Activated T-cell treated with anti-CD3 and anti-CD28 coated beads for 4 hours (primary cell): ENCODE data around the gene CABP1.

Source experiments
- DNase-seq: peaks from one replicate; pipeline ENCODE4 v3.0.0-alpha.2; 2020

The CABP1 gene

GRCh38 chr12:120631097-120631496 is 9.3 kb upstream of the CABP1 start:
- no peak for DNase-seq

GRCh38 chr12:120640861-120641833 is 721 bp downstream of the CABP1 start:
- DNase-seq = peak; percentile 17

- no peak for DNase-seq
These were observed 1.7 kb downstream of the CABP1 start for GRCh38 chr12:120642121-120642520.

- DNase-seq = no peak
These were observed 2.4 kb downstream of the CABP1 start for GRCh38 chr12:120642826-120643225.

- DNase-seq = no peak
These were observed 3.1 kb downstream of the CABP1 start for GRCh38 chr12:120643574-120643973.

GRCh38 chr12:120646044-120646443 is 5.6 kb downstream of the CABP1 start:
- DNase-seq = no peak

- no peak for DNase-seq
These were observed 6.9 kb downstream of the CABP1 start for GRCh38 chr12:120647375-120647755.

DNA sequence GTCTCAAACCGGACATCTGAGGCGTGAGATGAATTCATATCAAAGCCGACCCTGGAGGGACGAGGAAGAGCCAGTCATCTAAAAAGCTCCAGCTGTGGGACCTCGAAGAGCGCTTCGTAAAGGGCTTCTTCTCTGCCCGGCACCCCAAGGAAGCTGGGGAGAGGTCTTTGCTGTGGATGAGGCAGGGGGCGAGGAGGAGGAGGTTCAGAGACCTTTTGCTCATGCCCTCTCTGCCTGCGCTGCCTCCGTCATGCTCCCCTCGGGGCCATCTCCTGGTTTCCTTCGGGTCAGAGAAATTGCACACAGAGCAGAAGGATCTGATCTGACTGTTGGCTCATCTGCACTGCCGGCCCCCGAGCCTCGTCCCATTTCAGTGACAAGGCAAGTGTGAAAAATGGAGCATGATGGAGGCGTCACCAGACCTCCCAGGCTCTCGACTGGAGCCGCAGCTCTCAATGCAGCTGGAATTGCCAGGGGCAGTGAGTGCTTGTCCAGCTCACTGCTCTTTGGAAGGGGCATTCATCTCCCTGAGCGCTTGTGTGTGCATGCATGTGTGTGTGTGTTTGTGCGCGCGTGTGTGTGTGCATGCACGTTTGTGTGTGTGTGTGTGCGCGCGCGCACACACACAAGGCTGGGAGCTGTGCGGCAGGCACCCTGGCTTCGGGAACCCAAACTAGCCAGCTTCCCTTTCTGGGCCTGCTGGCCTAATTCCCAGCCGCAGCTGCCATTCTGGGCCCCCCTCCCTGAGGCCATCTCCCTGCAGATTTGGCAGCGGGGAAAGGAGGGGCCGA is 9.2 kb downstream of the CABP1 start:
- DNase-seq = no peak

DNA sequence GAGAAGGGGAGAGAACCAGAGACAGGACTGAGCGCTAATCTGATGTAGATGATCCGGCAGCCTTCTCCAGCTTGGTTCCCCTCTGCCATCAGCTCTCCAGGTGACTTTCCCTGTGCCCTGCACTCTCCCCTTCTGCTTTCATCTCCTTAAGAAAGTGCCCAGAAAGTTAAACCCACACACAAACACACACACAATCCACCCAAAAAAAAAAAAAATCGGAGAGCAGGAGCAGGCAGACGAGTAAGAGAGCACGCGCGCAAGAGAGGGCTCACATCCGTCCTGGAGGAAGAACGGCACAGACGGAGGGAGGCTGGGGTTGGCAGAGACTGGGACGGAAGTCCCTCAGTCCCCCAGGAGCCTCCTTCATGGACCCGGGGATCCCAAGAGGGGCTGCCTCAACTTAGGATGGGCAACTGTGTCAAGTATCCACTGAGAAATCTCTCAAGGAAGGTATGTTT is 9.8 kb downstream of the CABP1 start:
- DNase-seq = no peak

- no peak for DNase-seq
These were observed 11.4 kb downstream of the CABP1 start for GRCh38 chr12:120651821-120652220.

- DNase-seq = no peak
These were observed 12.4 kb downstream of the CABP1 start for GRCh38 chr12:120652656-120653435.

DNA sequence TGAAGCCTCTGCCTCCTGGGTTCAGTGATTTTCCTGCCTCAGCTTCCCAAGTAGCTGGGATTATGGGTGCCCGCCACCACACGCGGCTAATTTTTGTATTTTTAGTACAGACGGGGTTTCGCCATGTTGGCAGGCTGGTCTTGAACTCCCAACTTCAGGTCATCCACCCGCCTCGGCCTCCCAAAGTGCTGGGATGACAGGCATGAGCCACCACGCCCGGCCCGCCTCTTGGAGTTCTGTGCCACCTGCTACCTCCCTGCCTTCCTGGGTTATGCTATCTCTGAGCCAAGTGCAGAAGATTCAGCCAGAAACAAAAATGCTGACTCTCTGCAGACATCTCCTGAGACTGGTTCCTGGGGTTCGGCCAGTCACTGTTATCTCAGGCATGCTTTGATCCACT is 13.2 kb downstream of the CABP1 start:
- DNase-seq = no peak

- no peak for DNase-seq
These were observed 14.2 kb downstream of the CABP1 start for GRCh38 chr12:120654656-120655055.

DNA sequence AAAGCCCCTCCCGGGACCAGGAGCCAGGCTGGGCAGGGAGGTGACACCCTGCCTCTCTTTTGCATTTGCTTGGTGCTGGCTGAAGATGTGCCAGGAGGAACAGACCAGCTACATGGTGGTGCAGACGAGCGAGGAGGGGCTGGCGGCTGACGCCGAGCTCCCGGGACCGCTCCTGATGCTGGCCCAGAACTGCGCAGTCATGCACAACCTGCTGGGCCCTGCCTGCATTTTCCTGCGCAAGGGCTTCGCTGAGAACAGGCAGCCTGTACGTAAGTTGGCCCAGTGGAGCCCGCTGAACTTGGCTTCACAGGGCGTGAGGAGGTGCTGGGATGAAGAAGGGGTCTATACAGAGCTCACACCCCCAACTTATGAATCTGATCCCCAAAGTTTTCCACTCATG is 15.6 kb downstream of the CABP1 start:
- no peak for DNase-seq

- no peak for DNase-seq
These were observed 18.1 kb downstream of the CABP1 start for GRCh38 chr12:120658286-120659150.

GRCh38 chr12:120659151-120659525 is 18.7 kb downstream of the CABP1 start:
- DNase-seq = no peak

DNA sequence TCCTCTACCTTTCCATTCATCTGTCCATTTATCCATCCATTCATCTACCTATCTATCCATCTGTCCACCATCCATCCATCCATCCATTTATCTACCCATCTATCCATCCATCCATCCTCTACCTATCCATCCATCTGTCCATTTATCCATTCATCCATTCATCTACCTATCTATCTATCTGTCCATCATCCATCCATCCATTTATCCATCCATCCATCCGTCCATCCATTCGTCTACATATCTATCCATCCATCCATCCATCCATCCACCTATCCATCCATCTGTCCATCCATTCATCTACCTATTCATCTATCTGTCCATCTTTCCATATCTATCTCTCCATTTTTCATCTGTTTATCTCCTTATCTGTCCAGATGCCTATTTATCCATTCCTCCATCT is 21.0 kb downstream of the CABP1 start:
- DNase-seq = no peak

GRCh38 chr12:120662879-120663278 is 22.5 kb downstream of the CABP1 start:
- no peak for DNase-seq

GRCh38 chr12:120663741-120664140 is 23.3 kb downstream of the CABP1 start:
- DNase-seq = no peak

GRCh38 chr12:120666571-120667390 is 26.4 kb downstream of the CABP1 start:
- no peak for DNase-seq
